ENCODE results near the gene MYBPC1. TPM values are rescaled to one million over a fixed set of nuclear protein-coding genes. Genes with fewer than 3 reads are reported as not detected.
A peak's percentile ranks its signal among the peaks of the same experiment; 100 is the strongest.

The MYBPC1 gene
- total and polyA plus RNA-seq, 5 donors from 2014 or later = not detected

- Histone ChIP-seq H3K27me3 (ENCODE audit: control insufficient read depth, insufficient read depth, low read length) (no peaks in the 10 kb centered on the region), H3K4me1 (ENCODE audit: control insufficient read depth, insufficient read depth, low read length, poor library complexity, severe bottlenecking) (no peaks in the 10 kb centered on the region), H3K4me3 (ENCODE audit: low read depth, low read length) (no peak overlapping the region), H3K27ac (ENCODE audit: insufficient read depth, low read length, poor library complexity, severe bottlenecking) (no peak overlapping the region), H3K36me3 (ENCODE audit: control insufficient read depth, insufficient read depth, low read length) (no peaks in the 10 kb centered on the region), H3K9me3 (ENCODE audit: control insufficient read depth in 2 of 2, low read length in 2 of 2) (no peaks in the 10 kb centered on the region)
- Mint-ChIP-seq H3K36me3 (peaks cover 9% of the 10 kb centered on the region), H3K4me3 (no peak overlapping the region), H3K27ac (peak overlapping the region in 1 of 3 donors; percentile 4), H3K27me3 (peaks cover 8% of the 10 kb centered on the region), H3K9me3 (peaks cover 0 to 2% (median 0%) of the 10 kb centered on the region in 7 donors), H3K4me1 (peaks cover 0 to 18% (median 10%) of the 10 kb centered on the region in 4 donors)
- DNase-seq (no peak), ATAC-seq (ENCODE audit: low read depth in 2 of 2) (no peak)
These were observed 118.4 kb downstream of the MYBPC1 start for GRCh38 chr12:101713059-101713682.

GRCh38 chr12:101713930-101714329 is 119.2 kb downstream of the MYBPC1 start:
- H3K4me1 Mint-ChIP-seq = peaks cover 0 to 17% (median 8%) of the 10 kb centered on the region in 4 donors
- H3K4me3 ChIP-seq (ENCODE audit: low read depth, low read length) = no peak overlapping the region
- H3K4me1 ChIP-seq (ENCODE audit: control insufficient read depth, insufficient read depth, low read length, poor library complexity, severe bottlenecking) = no peaks in the 10 kb centered on the region
- H3K9me3 Mint-ChIP-seq = peaks cover 0 to 2% (median 0%) of the 10 kb centered on the region in 7 donors
- no peak for DNase-seq
- H3K4me3 Mint-ChIP-seq = no peak overlapping the region
- no peak for ATAC-seq (ENCODE audit: low read depth in 2 of 2)
- peaks cover 9% of the 10 kb centered on the region for H3K36me3 Mint-ChIP-seq
- no peak overlapping the region for H3K27ac ChIP-seq (ENCODE audit: insufficient read depth, low read length, poor library complexity, severe bottlenecking)
- no peaks in the 10 kb centered on the region for H3K36me3 ChIP-seq (ENCODE audit: control insufficient read depth, insufficient read depth, low read length)
- no peak overlapping the region for H3K27ac Mint-ChIP-seq
- peaks cover 8% of the 10 kb centered on the region for H3K27me3 Mint-ChIP-seq
- no peaks in the 10 kb centered on the region for H3K27me3 ChIP-seq (ENCODE audit: control insufficient read depth, insufficient read depth, low read length)
- H3K9me3 ChIP-seq (ENCODE audit: control insufficient read depth in 2 of 2, low read length in 2 of 2) = no peaks in the 10 kb centered on the region

- Mint-ChIP-seq H3K4me3 (no peak overlapping the region), H3K9me3 (peaks cover 0 to 2% (median 0%) of the 10 kb centered on the region in 7 donors), H3K27ac (no peak overlapping the region), H3K4me1 (peaks cover 0 to 12% (median 4%) of the 10 kb centered on the region in 4 donors), H3K36me3 (peaks cover 9% of the 10 kb centered on the region), H3K27me3 (peaks cover 8% of the 10 kb centered on the region)
- Histone ChIP-seq H3K9me3 (ENCODE audit: control insufficient read depth in 2 of 2, low read length in 2 of 2) (no peaks in the 10 kb centered on the region), H3K4me1 (ENCODE audit: control insufficient read depth, insufficient read depth, low read length, poor library complexity, severe bottlenecking) (no peaks in the 10 kb centered on the region), H3K27ac (ENCODE audit: insufficient read depth, low read length, poor library complexity, severe bottlenecking) (no peak overlapping the region), H3K4me3 (ENCODE audit: low read depth, low read length) (no peak overlapping the region), H3K36me3 (ENCODE audit: control insufficient read depth, insufficient read depth, low read length) (no peaks in the 10 kb centered on the region), H3K27me3 (ENCODE audit: control insufficient read depth, insufficient read depth, low read length) (no peaks in the 10 kb centered on the region)
- DNase-seq = no peak
- no peak for ATAC-seq (ENCODE audit: low read depth in 2 of 2)
These were observed 120.2 kb downstream of the MYBPC1 start for GRCh38 chr12:101714877-101715444.

GRCh38 chr12:101719566-101719965 is 124.8 kb downstream of the MYBPC1 start:
- Mint-ChIP-seq H3K4me1 (peaks cover 0 to 2% (median 0%) of the 10 kb centered on the region in 4 donors), H3K36me3 (peaks cover 4% of the 10 kb centered on the region), H3K27ac (no peak overlapping the region), H3K4me3 (no peak overlapping the region), H3K9me3 (peaks cover 0 to 2% (median 0%) of the 10 kb centered on the region in 7 donors), H3K27me3 (no peaks in the 10 kb centered on the region)
- no peaks in the 10 kb centered on the region for H3K9me3 ChIP-seq (ENCODE audit: control insufficient read depth in 2 of 2, low read length in 2 of 2)
- no peaks in the 10 kb centered on the region for H3K36me3 ChIP-seq (ENCODE audit: control insufficient read depth, insufficient read depth, low read length)
- H3K4me1 ChIP-seq (ENCODE audit: control insufficient read depth, insufficient read depth, low read length, poor library complexity, severe bottlenecking) = no peaks in the 10 kb centered on the region
- no peak overlapping the region for H3K27ac ChIP-seq (ENCODE audit: insufficient read depth, low read length, poor library complexity, severe bottlenecking)
- no peaks in the 10 kb centered on the region for H3K27me3 ChIP-seq (ENCODE audit: control insufficient read depth, insufficient read depth, low read length)
- ATAC-seq (ENCODE audit: low read depth in 2 of 2) = no peak
- DNase-seq = no peak
- H3K4me3 ChIP-seq (ENCODE audit: low read depth, low read length) = no peak overlapping the region

- ATAC-seq (ENCODE audit: low read depth in 2 of 2) (no peak), DNase-seq (no peak)
- Mint-ChIP-seq H3K9me3 (peaks cover 0 to 2% (median 0%) of the 10 kb centered on the region in 7 donors), H3K27ac (no peak overlapping the region), H3K27me3 (no peaks in the 10 kb centered on the region), H3K4me1 (peaks cover 0 to 2% (median 0%) of the 10 kb centered on the region in 4 donors), H3K4me3 (no peak overlapping the region), H3K36me3 (peaks cover 4% of the 10 kb centered on the region)
- Histone ChIP-seq H3K27ac (ENCODE audit: insufficient read depth, low read length, poor library complexity, severe bottlenecking) (no peak overlapping the region), H3K9me3 (ENCODE audit: control insufficient read depth in 2 of 2, low read length in 2 of 2) (no peaks in the 10 kb centered on the region), H3K4me3 (ENCODE audit: low read depth, low read length) (no peak overlapping the region), H3K27me3 (ENCODE audit: control insufficient read depth, insufficient read depth, low read length) (no peaks in the 10 kb centered on the region), H3K36me3 (ENCODE audit: control insufficient read depth, insufficient read depth, low read length) (no peaks in the 10 kb centered on the region), H3K4me1 (ENCODE audit: control insufficient read depth, insufficient read depth, low read length, poor library complexity, severe bottlenecking) (no peaks in the 10 kb centered on the region)
These were observed 125.3 kb downstream of the MYBPC1 start for GRCh38 chr12:101720118-101720517.

- Histone ChIP-seq H3K36me3 (ENCODE audit: control insufficient read depth, insufficient read depth, low read length) (no peaks in the 10 kb centered on the region), H3K27ac (ENCODE audit: insufficient read depth, low read length, poor library complexity, severe bottlenecking) (no peak overlapping the region), H3K9me3 (ENCODE audit: control insufficient read depth in 2 of 2, low read length in 2 of 2) (no peaks in the 10 kb centered on the region), H3K27me3 (ENCODE audit: control insufficient read depth, insufficient read depth, low read length) (no peaks in the 10 kb centered on the region), H3K4me3 (ENCODE audit: low read depth, low read length) (no peak overlapping the region), H3K4me1 (ENCODE audit: control insufficient read depth, insufficient read depth, low read length, poor library complexity, severe bottlenecking) (no peaks in the 10 kb centered on the region)
- Mint-ChIP-seq H3K27me3 (no peaks in the 10 kb centered on the region), H3K27ac (no peak overlapping the region), H3K4me1 (peaks cover 0 to 2% (median 0%) of the 10 kb centered on the region in 4 donors), H3K9me3 (no peaks in the 10 kb centered on the region), H3K4me3 (no peak overlapping the region), H3K36me3 (peaks cover 4% of the 10 kb centered on the region)
- ATAC-seq (ENCODE audit: low read depth in 2 of 2) = no peak
- no peak for DNase-seq
These were observed 127.6 kb downstream of the MYBPC1 start for GRCh38 chr12:101722392-101722791.

- Histone ChIP-seq H3K4me1 (ENCODE audit: control insufficient read depth, insufficient read depth, low read length, poor library complexity, severe bottlenecking) (no peaks in the 10 kb centered on the region), H3K27ac (ENCODE audit: insufficient read depth, low read length, poor library complexity, severe bottlenecking) (no peak overlapping the region), H3K4me3 (ENCODE audit: low read depth, low read length) (no peak overlapping the region), H3K9me3 (ENCODE audit: control insufficient read depth in 2 of 2, low read length in 2 of 2) (no peaks in the 10 kb centered on the region), H3K36me3 (ENCODE audit: control insufficient read depth, insufficient read depth, low read length) (peaks cover 2% of the 10 kb centered on the region), H3K27me3 (ENCODE audit: control insufficient read depth, insufficient read depth, low read length) (no peaks in the 10 kb centered on the region)
- Mint-ChIP-seq H3K4me1 (no peaks in the 10 kb centered on the region), H3K4me3 (no peak overlapping the region), H3K36me3 (peaks cover 10% of the 10 kb centered on the region), H3K27ac (no peak overlapping the region), H3K27me3 (no peaks in the 10 kb centered on the region), H3K9me3 (peaks cover 0 to 1% (median 0%) of the 10 kb centered on the region in 7 donors)
- ATAC-seq (ENCODE audit: low read depth in 2 of 2) = no peak
- no peak for DNase-seq
These were observed 132.3 kb downstream of the MYBPC1 start for GRCh38 chr12:101727098-101727497.

GRCh38 chr12:101729842-101730241 is 135.1 kb downstream of the MYBPC1 start:
- DNase-seq = no peak
- Histone ChIP-seq H3K27ac (ENCODE audit: insufficient read depth, low read length, poor library complexity, severe bottlenecking) (no peak overlapping the region), H3K36me3 (ENCODE audit: control insufficient read depth, insufficient read depth, low read length) (peaks cover 2% of the 10 kb centered on the region), H3K9me3 (ENCODE audit: control insufficient read depth in 2 of 2, low read length in 2 of 2) (no peaks in the 10 kb centered on the region), H3K27me3 (ENCODE audit: control insufficient read depth, insufficient read depth, low read length) (no peaks in the 10 kb centered on the region), H3K4me1 (ENCODE audit: control insufficient read depth, insufficient read depth, low read length, poor library complexity, severe bottlenecking) (no peaks in the 10 kb centered on the region), H3K4me3 (ENCODE audit: low read depth, low read length) (no peak overlapping the region)
- Mint-ChIP-seq H3K4me1 (no peaks in the 10 kb centered on the region), H3K27ac (no peak overlapping the region), H3K27me3 (no peaks in the 10 kb centered on the region), H3K9me3 (peaks cover 0 to 1% (median 0%) of the 10 kb centered on the region in 7 donors), H3K4me3 (no peak overlapping the region), H3K36me3 (peaks cover 13% of the 10 kb centered on the region)
- ATAC-seq (ENCODE audit: low read depth in 2 of 2) = no peak
